ENCODE results near the gene PRKN.
"Not testable (repeated sequence)": the region's sequence is repeated elsewhere in the genome, so short reads cannot be mapped to it uniquely, and the experiment has no call there.

The PRKN gene

DNA sequence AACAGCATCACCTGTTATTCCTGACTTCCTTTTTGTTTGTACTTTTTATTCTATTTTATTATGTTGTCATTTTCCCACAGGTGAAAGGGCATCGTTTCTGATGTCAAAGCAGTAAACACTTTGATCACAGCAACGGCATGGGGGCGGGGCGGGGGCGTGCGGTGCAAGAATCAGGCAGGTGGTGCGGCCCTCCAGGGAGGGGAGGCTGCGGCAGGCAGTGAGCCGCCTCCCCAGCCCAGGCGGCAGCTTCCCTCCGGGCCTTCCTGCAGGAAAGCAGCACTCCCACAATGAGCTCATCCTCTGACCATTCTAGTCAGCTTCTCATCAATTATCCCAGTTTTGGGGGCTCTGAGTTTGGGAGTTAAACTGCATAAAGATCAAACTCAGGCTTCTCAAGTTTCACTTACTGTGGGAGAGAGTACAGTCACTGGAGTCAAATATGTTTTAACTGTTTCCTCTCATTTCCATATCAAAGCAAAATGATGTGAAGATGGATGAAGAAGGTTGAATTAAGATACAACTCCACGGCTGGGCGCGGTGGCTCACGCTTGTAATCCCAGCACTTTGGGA is 845.3 kb downstream of the PRKN start:
- DNase-seq, result no peak

DNA sequence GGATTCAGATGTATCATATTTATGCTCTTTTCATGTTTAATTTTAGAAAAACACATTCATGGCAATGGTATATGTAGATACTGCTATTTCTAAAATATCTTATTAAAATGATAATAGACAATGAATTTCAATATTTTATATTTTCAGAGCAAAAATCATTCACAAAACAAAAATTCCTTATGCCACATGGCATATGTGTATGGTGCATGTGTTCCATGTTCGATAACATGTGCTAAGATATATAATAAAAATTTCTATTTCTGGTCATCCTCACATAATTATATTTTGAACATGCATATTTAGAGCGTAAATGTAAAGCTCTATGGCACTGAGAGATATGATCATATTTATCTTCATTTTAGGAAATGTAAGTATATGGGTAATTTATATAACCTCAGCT is 847.5 kb downstream of the PRKN start:
- no peak for DNase-seq

DNA sequence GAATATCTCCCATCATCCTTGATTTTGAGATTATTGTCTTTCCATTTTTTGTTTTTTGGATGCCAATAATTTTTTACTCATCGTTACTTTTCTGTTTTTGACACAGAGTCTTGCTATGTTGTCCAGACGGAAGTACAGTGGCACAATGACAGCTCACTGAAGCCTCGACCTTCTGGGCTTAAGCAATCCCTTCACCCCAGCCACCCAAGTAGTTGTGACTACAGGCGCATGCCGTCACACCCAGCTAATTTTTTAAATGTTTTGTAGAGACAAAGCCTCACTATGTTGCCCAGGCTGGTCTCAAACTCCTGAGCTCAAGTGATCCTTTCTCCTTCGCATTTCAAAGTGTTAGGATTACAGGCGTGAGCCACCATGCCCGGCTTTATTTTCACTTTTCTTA is 851.3 kb downstream of the PRKN start:
- DNase-seq, result no peak

DNA sequence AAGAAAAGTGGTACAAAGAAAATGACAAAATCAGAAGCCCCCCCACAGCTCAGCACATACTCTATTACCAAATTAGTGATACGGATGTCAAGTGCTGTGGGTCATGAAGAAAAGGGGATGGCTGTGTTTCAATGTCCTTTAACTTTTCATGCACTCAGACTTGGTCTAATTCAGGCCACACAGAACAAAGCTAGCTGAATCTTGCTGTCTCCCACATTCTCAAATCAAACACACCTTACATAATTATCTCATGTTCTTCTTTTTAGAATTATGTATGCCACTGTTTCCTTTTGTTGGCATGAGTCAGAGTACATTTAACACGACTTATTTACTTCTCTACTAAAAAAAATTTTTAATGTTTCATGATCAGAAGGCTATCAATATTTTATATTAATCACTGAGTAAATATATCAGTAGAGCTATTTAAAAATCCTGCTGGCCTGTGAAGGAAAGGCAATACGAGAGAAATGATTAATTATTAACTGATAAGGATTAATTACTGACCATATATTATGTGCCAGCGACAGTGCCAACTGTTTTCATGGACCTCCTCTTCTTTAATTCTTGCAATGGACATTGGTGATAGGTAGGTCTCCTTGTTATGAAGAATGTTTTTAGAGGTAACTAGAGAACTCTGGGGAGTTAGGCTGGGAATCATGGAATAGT is 857.2 kb downstream of the PRKN start:
- DNase-seq, result no peak

DNA sequence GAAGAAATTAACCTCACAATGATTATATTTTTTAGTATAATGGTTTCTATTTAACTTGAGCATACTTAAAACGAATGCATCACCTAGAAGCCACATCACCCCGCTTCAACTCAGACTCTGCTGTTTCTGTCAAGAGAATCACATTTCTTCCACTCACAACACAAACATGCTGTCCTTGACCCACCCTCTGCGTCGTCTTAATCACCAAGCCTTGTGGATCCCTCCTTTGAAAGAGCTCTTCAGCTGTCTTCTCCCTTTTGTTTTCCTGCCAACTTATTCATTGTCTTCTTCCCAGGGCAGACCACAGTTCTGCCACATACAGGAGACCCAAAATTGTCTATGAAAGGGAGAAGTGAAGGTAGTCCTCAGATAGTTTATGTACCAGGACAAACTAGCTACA is 858.1 kb downstream of the PRKN start:
- DNase-seq, result no peak

DNA sequence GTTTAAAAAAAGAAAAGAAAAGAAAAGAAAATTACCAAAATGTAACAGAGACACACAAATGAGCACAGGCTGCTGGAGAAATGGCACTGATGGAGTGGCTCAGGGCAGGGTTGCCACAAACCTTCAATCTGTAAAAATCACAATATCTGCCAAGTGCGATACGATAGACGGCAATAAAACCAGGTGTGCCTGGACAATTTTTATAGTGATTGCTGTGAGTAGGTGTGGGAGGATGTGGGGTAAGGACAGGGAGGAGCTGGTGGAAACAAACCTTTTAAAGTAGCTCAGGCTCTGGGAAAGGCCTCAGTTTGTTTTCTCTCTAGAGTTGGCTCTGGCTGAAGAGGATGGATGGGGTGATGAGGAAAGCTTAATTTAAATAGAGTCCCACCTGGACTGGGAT is 861.0 kb downstream of the PRKN start:
- no peak for DNase-seq

DNA sequence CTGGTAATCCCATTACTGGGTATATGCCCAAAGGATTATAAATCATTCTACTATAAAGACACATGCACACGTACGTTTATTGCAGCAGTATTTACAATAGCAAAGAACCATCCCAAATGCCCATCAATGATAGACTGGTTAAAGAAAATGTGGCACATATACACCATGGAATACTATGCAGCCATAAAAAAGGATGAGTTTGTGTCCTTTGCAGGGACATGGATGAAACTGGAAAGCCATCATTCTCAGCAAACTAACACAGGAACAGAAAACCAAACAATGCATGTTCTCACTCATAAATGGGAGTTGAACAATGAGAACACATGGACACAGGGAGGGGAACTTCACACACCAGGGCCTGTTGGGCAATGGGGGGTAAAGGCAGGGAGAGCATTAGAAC is 866.5 kb downstream of the PRKN start:
- DNase-seq, result not testable (repeated sequence)

DNA sequence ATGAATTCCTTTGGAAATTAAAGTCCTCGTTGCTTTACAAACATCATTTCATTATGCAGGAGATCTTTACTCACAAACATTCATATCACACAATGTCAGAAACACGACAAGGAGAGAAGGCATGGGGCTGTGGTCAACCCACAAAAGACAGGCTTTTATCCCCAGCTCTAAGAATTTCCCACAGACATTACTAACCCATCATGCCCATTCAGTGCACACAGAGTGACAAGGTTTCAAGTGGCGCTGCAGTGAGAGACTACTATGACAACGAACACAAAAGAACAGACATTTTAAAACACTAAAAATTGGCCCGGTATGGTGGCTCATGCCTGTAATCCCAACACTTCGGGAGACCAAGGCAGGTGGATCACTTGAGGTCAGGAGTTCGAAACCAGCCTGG is 873.9 kb downstream of the PRKN start:
- no peak for DNase-seq

DNA sequence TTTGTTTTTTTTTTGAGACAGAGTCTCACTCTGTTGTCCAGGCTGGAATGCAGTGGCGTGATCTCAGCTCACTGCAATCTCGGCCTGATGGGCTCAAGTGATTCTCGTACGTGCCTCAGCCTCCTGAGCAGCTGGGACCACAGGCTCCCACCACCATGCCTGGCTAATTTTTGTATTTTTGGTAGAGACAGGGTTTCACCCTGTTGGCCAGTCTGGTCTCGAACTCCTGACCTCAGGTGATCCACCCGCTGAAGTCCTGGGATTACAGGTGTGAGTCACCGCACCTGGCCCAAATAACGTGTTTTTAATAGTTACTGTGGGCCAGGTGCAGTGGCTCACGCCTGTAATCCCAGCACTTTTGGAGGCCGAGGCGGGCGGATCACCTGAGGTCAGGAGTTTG is 876.1 kb downstream of the PRKN start:
- not testable (repeated sequence) for DNase-seq

DNA sequence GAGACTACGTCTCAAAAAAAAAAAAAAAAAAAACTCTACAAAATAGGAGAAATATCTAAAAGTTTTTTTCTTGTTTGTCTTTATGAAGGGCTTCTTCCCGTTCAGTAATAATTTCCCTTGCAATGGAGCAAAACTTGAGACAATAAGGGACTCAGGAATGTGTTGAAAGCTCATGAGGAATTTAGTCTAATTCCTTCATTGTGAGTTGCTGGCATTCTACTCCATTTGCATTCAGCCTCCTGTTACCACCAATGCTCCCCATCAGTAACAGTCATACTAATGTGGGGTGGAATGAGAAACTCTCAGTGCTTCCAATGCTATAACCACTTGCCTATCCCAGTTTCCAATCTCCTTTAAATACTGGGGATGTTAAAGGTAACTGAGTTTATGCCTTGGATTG is 877.0 kb downstream of the PRKN start:
- DNase-seq, result no peak

DNA sequence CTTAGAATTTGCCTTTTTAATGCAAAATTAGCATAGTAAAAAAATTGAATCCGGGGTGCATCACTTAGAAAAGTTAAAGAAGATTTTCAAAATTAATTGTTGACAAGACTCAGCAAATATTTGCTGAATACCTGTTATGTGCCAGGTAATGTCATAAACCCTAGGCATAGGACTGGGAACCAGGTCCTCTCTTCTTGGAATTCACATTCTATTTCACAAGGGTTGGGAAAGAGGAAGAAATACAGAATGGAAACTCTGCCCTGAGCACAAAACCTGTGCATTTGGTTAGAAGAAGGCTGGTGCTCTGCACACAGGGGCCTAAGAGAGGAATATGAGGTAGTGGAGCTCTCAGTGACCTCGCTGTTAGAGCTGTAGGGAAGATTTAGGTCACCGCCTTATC is 879.9 kb downstream of the PRKN start:
- DNase-seq, result no peak

DNA sequence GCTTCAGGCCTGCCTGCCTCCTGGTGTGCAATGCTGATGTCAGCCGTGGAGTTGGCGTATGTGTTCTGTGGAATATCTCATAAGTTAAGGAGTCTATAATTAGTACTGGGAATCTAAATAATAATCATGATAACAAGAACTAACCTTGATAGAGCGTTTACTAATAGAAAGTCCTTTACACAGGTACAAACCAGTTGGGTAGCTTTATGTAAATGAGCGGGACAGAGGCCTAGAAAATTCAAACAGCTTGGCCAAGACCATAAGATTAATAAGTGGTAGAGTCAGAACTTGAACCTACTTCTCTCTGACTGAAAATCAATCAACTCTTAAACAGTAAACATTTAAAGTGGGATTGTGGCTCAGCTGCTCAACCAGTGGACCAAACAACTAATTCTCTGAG is 882.8 kb downstream of the PRKN start:
- DNase-seq, result no peak

DNA sequence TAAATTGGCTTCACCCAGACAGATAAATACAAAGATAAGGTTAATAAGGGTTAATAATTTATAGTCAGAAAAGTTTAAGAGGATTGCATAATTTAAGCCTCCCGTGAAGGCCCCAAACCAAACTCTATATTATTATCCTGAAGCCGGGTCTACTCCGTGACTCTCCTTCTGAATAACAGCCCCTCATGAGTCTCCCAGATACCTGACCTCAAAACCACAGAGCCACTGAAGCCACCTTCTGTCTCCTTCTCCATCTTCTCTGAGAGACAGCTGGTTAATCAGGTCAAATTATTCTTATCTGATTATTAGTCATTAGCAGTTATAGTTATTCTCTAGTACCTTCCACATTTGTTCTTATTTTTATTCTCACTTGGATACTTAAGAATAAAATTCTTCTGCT is 884.5 kb downstream of the PRKN start:
- no peak for DNase-seq

DNA sequence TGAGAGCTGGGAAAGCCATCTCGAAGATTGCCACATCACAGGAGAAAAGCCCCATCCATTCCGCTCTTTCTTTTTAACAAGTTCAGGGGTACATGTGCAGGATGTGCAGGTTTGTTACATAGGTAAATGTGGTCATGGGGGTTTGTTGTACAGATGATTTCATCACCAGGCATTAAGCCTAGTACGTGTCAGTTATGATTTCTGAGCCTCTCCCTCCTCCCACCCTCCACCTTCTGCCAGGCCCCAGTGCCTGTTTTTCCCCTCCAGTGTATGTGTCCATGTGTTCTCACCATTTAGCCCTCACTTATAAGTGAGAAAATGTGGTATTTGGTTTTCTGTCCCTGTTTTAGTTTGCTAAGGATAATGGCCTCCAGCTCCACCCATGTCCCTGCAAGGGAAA is 887.2 kb downstream of the PRKN start:
- no peak for DNase-seq

DNA sequence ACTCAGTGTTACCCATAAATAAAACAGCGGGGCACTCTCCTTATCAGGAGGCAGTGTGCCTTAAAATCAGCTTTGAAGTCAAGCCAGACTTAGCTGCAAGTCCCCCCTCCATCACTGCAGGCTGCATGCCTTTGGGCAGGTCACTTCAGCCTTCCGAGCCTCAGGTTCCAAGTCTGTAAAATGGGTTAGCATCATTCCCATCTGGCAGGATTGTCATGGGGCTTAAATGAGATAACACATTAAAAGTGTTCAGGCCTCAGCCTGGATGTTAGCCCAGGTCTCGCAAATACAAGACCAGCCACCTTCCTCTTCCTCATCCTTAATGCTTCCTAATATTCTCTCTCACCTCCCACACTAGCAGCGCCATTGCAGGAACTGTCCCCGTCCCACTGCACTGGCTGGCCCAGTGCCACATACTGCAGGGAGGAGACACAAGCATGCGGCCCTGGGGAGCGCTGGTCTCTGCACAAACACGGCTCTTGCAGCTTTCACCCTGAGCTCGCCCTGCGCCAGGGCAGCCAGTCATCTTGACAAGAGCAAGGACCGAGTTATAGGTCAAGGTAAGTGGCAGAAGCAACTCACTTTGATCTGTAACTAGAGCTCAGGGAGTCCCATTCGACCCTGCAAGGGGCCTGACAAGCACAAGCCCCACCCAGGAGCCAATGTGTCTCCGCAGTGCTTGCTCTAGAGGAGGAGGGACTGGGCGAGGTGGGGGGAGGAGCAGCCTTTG is 889.1 kb downstream of the PRKN start:
- no peak for DNase-seq

DNA sequence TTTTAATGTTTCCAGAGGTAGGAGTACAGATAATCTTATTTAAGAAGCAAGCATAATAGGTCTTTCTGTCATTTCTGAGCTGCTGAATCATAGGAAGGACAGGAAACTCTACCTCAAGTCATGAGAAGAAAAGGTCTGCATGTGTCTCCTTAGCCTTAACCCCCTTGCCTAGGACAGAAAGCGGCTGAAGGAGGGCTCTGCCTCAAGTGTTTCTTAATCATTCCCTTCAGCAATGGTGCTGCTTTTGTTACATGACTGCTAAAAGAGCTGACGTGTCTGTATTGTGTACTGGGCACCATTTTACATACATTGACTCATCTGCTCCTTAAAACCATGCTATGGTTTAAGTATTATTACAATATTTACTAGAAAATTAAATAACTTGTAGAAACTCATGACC is 889.7 kb downstream of the PRKN start:
- DNase-seq, result no peak

DNA sequence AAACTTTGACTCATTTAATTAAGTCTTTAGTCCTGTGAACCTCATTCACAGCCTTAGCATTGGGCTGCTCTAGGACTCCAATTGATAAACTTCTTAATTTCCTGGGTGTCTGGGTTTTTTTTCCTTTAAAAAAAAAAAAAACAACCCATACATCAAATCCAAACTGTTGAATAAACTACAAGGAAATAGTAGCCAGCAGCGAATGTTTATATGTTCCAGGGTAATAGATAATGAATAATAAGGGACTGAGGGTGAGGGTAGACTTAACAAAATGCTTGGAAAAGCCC is 890.2 kb downstream of the PRKN start:
- DNase-seq, result no peak

DNA sequence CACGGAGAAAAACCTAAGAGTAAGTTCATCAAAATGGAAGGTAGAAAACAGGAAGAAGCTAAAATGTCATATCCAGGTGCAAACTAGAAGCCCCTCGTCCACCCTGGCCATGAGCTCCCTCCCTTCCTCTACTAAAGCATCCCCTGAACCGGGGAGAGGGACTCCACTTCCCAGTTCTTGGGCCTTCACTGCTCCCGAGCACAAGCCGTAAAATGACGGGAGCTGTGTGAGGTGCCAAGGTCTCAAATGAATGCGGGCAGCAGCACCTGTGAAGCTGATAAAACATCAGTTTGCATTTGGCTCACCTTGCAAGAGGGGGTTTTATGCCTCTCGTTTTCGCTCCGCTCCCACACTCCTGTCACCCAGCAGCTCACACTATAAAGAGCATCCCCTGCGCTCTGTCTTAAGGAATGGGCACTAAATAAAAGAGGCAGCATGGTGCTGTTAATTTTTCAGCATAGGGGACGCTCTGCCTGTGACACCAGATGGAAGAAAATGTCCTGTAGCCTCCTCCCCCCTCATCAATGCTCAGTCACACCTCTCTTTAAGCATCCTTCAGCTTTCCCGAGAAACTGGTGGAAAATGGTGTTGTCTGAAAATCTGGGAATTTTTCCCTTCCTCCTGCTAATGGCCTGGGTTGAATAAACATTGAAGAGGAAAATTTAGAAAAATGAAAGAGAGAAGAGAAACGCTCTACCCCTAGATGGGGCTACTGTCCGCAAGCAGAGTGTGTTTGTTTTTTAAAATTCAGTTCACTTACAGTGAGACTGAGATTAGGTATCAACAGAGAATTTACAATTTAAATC is 890.7 kb downstream of the PRKN start:
- no peak for DNase-seq

DNA sequence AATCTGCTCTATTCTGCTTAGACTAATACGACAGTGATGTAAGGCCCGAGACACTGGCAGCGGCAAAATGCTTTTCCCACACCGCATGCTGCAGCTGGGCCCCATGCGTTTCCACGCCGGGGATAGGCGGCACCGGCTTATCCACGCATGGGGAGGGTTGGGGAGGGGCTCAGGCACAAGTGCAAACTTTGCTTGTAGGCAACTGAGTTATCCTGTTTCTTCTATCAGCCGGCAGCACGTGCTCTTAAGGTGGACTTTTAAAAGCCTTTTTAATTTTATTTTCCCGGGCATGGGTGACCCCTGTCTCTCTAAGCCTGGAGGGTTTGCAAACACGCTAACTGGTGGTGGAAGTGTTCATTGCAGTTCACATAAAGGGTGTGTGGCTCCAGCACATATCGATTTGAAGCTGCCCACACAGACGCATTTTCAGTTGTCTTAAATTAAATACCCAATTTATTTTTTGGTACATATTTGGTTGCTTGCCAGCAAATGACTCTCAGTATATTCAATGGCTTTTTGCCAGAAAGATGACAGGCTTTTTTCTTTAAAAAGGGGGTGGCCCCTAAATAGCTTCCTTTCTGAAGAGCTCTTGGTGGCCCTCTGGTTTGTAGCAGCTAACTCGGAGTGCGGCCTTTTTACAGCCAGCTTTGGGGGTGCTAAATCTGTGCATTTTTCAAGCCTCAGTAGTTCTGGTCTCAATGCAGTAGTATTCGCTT is 891.9 kb downstream of the PRKN start:
- DNase-seq, result no peak

DNA sequence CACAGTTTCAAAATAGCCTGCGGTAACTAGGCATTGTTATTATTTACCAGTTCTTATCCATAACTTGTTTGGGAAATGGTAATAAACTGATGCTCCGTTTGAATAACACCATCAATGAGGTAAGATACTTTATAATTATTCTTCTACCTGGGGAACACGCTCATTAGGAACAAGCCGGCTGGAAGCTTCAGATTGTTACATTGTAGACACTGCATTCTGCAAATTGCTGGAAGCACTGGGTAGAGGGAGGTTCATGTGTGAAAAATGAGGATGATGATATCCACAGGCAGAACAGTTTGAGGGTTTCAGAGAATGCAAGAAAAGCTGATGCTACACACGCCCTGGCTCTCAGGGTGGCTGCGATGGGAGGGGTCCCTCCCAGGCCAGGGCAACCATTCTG is 893.1 kb downstream of the PRKN start:
- DNase-seq, result no peak

DNA sequence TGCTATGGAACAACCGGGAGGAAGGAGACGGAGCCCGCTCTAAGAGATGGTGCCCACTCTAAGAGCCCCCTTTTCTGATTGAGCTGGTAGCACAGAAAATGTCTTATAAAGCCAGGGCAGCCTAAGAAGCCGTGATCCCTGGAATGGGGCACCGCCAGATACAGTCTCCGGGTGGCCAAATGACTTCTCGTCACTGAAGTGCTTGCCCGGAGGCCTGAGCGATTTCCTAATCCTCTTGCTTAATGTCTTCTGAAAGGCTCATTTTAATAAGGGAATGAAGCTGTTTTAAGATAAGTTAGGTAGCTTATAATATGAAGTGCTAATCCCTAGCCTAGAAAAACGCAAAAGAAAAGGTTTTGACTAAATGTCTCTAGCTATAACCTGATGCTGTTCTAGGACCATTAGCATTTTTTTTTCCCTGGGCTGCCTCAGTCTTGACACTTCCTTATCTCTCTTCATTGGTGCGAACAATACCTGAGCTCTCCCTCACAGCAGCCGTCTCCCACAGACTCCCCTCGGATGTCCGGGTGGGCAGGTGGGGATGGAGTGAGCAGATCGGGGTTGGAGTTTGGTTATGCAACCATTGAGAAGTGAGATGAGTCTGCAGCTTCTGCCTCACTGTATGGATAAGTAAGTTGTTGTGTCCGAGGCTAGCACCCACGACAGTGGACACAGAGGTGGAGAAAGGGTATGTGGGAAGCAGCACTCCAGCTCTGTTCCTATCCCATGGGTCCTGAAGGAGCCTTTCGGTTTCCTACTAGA is 894.3 kb downstream of the PRKN start:
- DNase-seq, result no peak

DNA sequence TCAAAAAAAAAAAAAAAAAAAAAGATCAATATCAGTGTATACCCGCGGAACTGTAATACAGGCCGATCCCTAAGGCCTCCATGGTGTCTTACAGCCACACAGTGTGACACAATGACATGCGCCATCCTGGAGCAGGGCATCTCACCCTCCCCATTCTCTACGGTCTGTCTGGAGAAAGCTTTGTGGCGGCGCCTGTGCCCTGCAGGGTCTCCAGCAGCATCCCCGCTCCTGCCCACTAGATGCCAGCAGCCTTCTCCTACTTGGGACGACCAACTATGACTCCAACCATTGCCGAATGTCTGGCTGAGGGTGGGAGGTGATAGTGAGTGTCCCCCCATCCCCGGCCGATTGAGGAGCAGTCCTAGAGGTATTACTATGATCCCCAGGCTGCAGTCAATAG is 894.9 kb downstream of the PRKN start:
- no peak for DNase-seq
